PC-9 (cell line): ENCODE data around the gene FGFR3. TPM values are rescaled to one million over a fixed set of nuclear protein-coding genes. Genes with fewer than 3 reads are reported as not detected.

ENCODE experiments used
- BruUV-seq: library from RNA; stranded (reverse); fragments of 400-500 nt; replicated peaks from 2 replicates; lab custom pipeline; 2021; lab: Mats Ljungman, UMichigan
- CTCF ChIA-PET: fragments of 300-600 bp; sonication (Branson Sonifier 250); formaldehyde crosslinking; loops from one replicate; lab custom pipeline; 2022; ENCODE audit warnings: antibody characterized with exemption; lab: Charles Lee
- POLR2A ChIA-PET: fragments of 300-600 bp; sonication (Branson Sonifier 250); formaldehyde crosslinking; loops from one replicate; lab custom pipeline; 2022; ENCODE audit warnings: antibody characterized with exemption; ENCODE audit not compliant: unreplicated experiment; lab: Charles Lee
- DNase-seq, 2 experiments: peaks; one replicate each; pipeline versions ENCODE4 v3.0.0 to v3.0.0-alpha.2; 2015 to 2022; ENCODE audit warnings: mixed read lengths in 1 of 2
- H2AFZ ChIP-seq: fragments of 200-600 bp; sonication (generic); 2 replicates; pipeline ENCODE4 v1.8.1; 2017; ENCODE audit warnings: antibody characterized with exemption
- H3F3A ChIP-seq: fragments of 200-600 bp; sonication (generic); 2 replicates; pipeline ENCODE4 v1.8.1; 2017; ENCODE audit warnings: antibody characterized with exemption, mild to moderate bottlenecking, low read depth; ENCODE audit not compliant: insufficient read depth
- H3K27ac ChIP-seq: fragments of 200-600 bp; sonication (generic); 2 replicates; pipeline ENCODE4 v1.6.1; 2016; ENCODE audit warnings: mixed run types
- H3K27me3 ChIP-seq: fragments of 200-600 bp; sonication (generic); 2 replicates; pipeline ENCODE4 v1.6.1; 2016; ENCODE audit warnings: low read depth, mixed run types; ENCODE audit not compliant: insufficient read depth
- H3K36me3 ChIP-seq: fragments of 200-600 bp; sonication (generic); 2 replicates; pipeline ENCODE4 v1.6.1; 2016; ENCODE audit warnings: low read depth, mixed run types
- H3K4me1 ChIP-seq: fragments of 200-600 bp; sonication (generic); replicated peaks from 2 replicates; pipeline ENCODE4 v1.6.1; 2016; ENCODE audit warnings: mixed run types; ENCODE audit not compliant: insufficient read depth
- H3K4me2 ChIP-seq: fragments of 200-600 bp; sonication (generic); 2 replicates; pipeline ENCODE4 v1.6.1; 2017; ENCODE audit warnings: mixed run types
- H3K4me3 ChIP-seq: fragments of 200-600 bp; sonication (generic); 2 replicates; pipeline ENCODE4 v1.6.1; 2016; ENCODE audit warnings: mixed run types
- H3K79me2 ChIP-seq: fragments of 200-600 bp; sonication (generic); 2 replicates; pipeline ENCODE4 v1.6.1; 2017; ENCODE audit warnings: low read depth, mixed run types
- H3K9me2 ChIP-seq: fragments of 200-600 bp; sonication (generic); 2 replicates; pipeline ENCODE4 v1.8.1; 2017; ENCODE audit warnings: mild to moderate bottlenecking; ENCODE audit not compliant: insufficient read depth
- H3K9me3 ChIP-seq: fragments of 200-600 bp; sonication (generic); 2 replicates; pipeline ENCODE4 v1.8.1; 2016; ENCODE audit warnings: low read depth; ENCODE audit not compliant: insufficient read depth
- H4K20me1 ChIP-seq: fragments of 200-600 bp; sonication (generic); 2 replicates; pipeline ENCODE4 v1.8.1; 2017; ENCODE audit not compliant: insufficient read depth
- EZH2 ChIP-seq: fragments of 200-600 bp; sonication (generic); IDR thresholded peaks from 2 replicates; pipeline ENCODE4 v1.8.0; 2017; ENCODE audit warnings: antibody characterized with exemption, low read depth
- intact Hi-C: fragments of 100-400 bp; cut with micrococcal nuclease; formaldehyde crosslinking; loops from one replicate; pipeline ENCODE4 v1.10.0; 2022; ENCODE audit not compliant: unreplicated experiment
- total RNA-seq: library from RNA; stranded (reverse); gene quantifications from 2 replicates; pipeline ENCODE4 v1.2.3, GENCODE V29; 2021
- TF ChIP-seq, protein P1 (sequence below): fragments of 200-600 bp; sonication (generic); conservative IDR thresholded peaks from 2 replicates; pipeline ENCODE4 v1.6.1; 2017; ENCODE audit warnings: mixed run types, antibody characterized with exemption, mild to moderate bottlenecking, moderate library complexity

Gene FGFR3
- total RNA-seq, 1 experiment from 2014 or later = 8.2 TPM

GRCh38 chr4:1841201-1841886 is 48.3 kb downstream of the FGFR3 start:
- Histone ChIP-seq H3F3A (no peaks in the 10 kb centered on the region), H3K4me2 (no peak overlapping the region), H3K4me1 (no peaks in the 10 kb centered on the region), H3K9me3 (no peaks in the 10 kb centered on the region), H2AFZ (no peak overlapping the region), H3K36me3 (peaks cover 8% of the 10 kb centered on the region; the same call in 1 of the 2 replicates), H3K27ac (no peak overlapping the region), H3K79me2 (no peaks in the 10 kb centered on the region), H3K9me2 (no peaks in the 10 kb centered on the region), H4K20me1 (peaks cover 20% of the 10 kb centered on the region; the same call in 1 of the 2 replicates), H3K27me3 (no peaks in the 10 kb centered on the region), H3K4me3 (no peak overlapping the region)
- POLR2A ChIA-PET = no interaction called here
- CTCF ChIA-PET = no interaction called here
- TF ChIP-seq EZH2 = no peak
- TF ChIP-seq, protein P1, sequence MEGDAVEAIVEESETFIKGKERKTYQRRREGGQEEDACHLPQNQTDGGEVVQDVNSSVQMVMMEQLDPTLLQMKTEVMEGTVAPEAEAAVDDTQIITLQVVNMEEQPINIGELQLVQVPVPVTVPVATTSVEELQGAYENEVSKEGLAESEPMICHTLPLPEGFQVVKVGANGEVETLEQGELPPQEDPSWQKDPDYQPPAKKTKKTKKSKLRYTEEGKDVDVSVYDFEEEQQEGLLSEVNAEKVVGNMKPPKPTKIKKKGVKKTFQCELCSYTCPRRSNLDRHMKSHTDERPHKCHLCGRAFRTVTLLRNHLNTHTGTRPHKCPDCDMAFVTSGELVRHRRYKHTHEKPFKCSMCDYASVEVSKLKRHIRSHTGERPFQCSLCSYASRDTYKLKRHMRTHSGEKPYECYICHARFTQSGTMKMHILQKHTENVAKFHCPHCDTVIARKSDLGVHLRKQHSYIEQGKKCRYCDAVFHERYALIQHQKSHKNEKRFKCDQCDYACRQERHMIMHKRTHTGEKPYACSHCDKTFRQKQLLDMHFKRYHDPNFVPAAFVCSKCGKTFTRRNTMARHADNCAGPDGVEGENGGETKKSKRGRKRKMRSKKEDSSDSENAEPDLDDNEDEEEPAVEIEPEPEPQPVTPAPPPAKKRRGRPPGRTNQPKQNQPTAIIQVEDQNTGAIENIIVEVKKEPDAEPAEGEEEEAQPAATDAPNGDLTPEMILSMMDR = no peak
- intact Hi-C loops = no loop called here
- DNase-seq = no peak
- BruUV-seq = no TSS peak

GRCh38 chr4:1841887-1842210 is 48.8 kb downstream of the FGFR3 start:
- Histone ChIP-seq H3K9me3 (no peaks in the 10 kb centered on the region), H3K27me3 (no peaks in the 10 kb centered on the region), H3K4me3 (no peak overlapping the region), H4K20me1 (peaks cover 20% of the 10 kb centered on the region; the same call in 1 of the 2 replicates), H3K9me2 (no peaks in the 10 kb centered on the region), H3K4me2 (no peak overlapping the region), H3F3A (no peaks in the 10 kb centered on the region), H3K4me1 (no peaks in the 10 kb centered on the region), H3K36me3 (peaks cover 7% of the 10 kb centered on the region; the same call in 1 of the 2 replicates), H2AFZ (no peak overlapping the region), H3K79me2 (no peaks in the 10 kb centered on the region), H3K27ac (no peak overlapping the region)
- POLR2A ChIA-PET = no interaction called here
- CTCF ChIA-PET = no interaction called here
- BruUV-seq = no TSS peak
- intact Hi-C loops = no loop called here
- no peak for DNase-seq
- no peak for TF ChIP-seq EZH2
- TF ChIP-seq, protein P1 = no peak

DNA sequence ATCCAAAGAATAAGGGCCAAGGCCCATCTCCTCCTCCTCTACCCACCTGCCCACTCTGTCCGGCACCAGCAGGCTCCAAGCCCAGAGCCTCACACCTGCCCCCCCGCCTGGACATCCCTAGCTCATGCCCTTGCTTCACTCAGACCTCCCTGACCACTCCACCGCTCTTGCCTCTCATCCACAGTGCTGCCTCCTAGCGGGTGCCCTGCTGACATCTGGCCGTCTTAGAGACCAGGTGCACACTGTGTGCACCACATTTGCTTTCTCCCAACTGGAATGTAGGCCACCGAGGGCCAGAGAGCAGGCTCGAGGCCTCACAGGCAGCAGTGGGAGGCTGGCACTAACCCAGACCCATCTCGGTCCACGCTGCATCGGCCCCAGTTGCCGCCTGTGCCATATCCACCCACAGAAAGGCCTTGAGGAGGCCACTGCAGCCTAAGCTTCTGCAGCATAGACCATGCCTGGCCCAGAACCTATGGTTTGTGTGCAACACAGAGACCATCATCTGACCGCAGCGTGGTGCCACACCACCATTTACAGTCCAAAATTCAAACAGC is 49.3 kb downstream of the FGFR3 start:
- no peak for DNase-seq
- no peaks in the 10 kb centered on the region for H3K79me2 ChIP-seq
- no peaks in the 10 kb centered on the region for H3F3A ChIP-seq
- H3K4me1 ChIP-seq = no peaks in the 10 kb centered on the region
- H3K4me2 ChIP-seq = no peak overlapping the region
- no peak overlapping the region for H3K4me3 ChIP-seq
- TF ChIP-seq EZH2 = no peak
- TF ChIP-seq, protein P1 = no peak
- no peak overlapping the region for H2AFZ ChIP-seq
- ChIA-PET CTCF (no interaction called here), POLR2A (interaction anchor here (0.6 kb wide), 1 partner anchor 66 kb away, joined by 3 read pairs; no protein-coding TSS in a partner anchor)
- intact Hi-C loops = no loop called here
- H3K9me2 ChIP-seq = no peaks in the 10 kb centered on the region
- no TSS peak for BruUV-seq
- peaks cover 20% of the 10 kb centered on the region; the same call in 1 of the 2 replicates for H4K20me1 ChIP-seq
- H3K9me3 ChIP-seq = no peaks in the 10 kb centered on the region
- H3K27me3 ChIP-seq = no peaks in the 10 kb centered on the region
- H3K27ac ChIP-seq = no peak overlapping the region
- peaks cover 7% of the 10 kb centered on the region; the same call in 1 of the 2 replicates for H3K36me3 ChIP-seq
